PFSK-1 (cell line): ENCODE data around the gene SLC12A8.

ENCODE experiments used
- REST ChIP-seq, 2 experiments: IDR thresholded peaks; 2 replicates each; pipeline versions ENCODE4 v1.6.1 to v1.8.0; 2011 to 2012; ENCODE audit warnings: low read depth in 2 of 2, low read length in 2 of 2, control low read depth in 1 of 2, inconsistent platforms in 1 of 2, mild to moderate bottlenecking in 1 of 2, moderate library complexity in 1 of 2; ENCODE audit not compliant: insufficient read depth in 1 of 2
- SIN3A ChIP-seq: IDR thresholded peaks from 2 replicates; pipeline ENCODE4 v1.6.1; 2012; ENCODE audit warnings: mild to moderate bottlenecking, low read length, moderate library complexity, borderline replicate concordance; ENCODE audit not compliant: insufficient read depth
- TAF1 ChIP-seq: IDR thresholded peaks from 2 replicates; pipeline ENCODE4 v1.6.1; 2012; ENCODE audit warnings: low read length, control low read depth, borderline replicate concordance; ENCODE audit not compliant: insufficient read depth

DNA sequence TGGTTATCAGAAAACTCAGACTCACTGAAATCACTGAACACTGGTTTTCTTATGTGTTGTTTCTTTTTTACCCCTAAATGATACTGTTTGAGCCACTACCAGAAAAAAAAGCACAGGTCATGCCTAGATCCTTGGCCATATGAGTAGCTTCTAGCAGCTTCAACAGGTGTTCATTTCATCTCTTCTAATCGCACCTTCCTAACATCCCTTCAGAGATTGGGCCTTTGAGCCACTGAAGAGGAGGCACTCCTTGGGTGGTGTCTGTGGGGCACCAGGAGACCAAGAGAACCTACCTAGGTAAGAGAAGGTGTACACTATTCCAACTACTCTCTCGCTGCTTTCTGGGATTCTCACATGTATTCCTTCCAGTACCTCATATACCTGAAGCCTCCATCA is 159.2 kb downstream of the SLC12A8 start:
- TF ChIP-seq SIN3A (no peak), REST (IDR thresholded peaks at IDR 0.05; ENCODE audit: insufficient read depth in 1 of 2, low read depth in 2 of 2, low read length in 2 of 2) (no peak), TAF1 (no peak)
